RPMI7951 (cell line): ENCODE results near the gene SLX1A. TPM values are rescaled to one million over a fixed set of nuclear protein-coding genes. Genes with fewer than 3 reads are reported as not detected.
"Not testable (repeated sequence)": the region's sequence is repeated elsewhere in the genome, so short reads cannot be mapped to it uniquely, and the experiment has no call there.

Experiments used
- DNase-seq: peaks from one replicate; pipeline ENCODE4 v3.0.0-alpha.2; 2012; ENCODE audit warnings: low read depth
- total RNA-seq: library from RNA; depleted of rRNA; stranded (reverse); fragments of >200 nt; shearing (Covaris generic); gene quantifications from 2 replicates; pipeline ENCODE4 v1.2.3, GENCODE V29; 2014

SLX1A gene
- total RNA-seq, 1 experiment from 2014 or later = 33.0 TPM

- DNase-seq = no peak
Observed at GRCh38 chr16:30184096-30184890, 9.4 kb upstream of the SLX1A start.

GRCh38 chr16:30184891-30185682 lies 8.6 kb upstream of the SLX1A start:
- no peak for DNase-seq

GRCh38 chr16:30185683-30186421 lies 7.8 kb upstream of the SLX1A start:
- DNase-seq = no peak

GRCh38 chr16:30186444-30186781 lies 7.3 kb upstream of the SLX1A start:
- no peak for DNase-seq

- peak; percentile 9 for DNase-seq
Observed at GRCh38 chr16:30186782-30187555, 6.7 kb upstream of the SLX1A start.

- DNase-seq = no peak
Observed at GRCh38 chr16:30187556-30187865, 6.2 kb upstream of the SLX1A start.

GRCh38 chr16:30187971-30188561 lies 5.6 kb upstream of the SLX1A start:
- DNase-seq = no peak

GRCh38 chr16:30191158-30191557 lies 2.5 kb upstream of the SLX1A start:
- DNase-seq = not testable (repeated sequence)

- not testable (repeated sequence) for DNase-seq
Observed at GRCh38 chr16:30193098-30193497, 577 bp upstream of the SLX1A start.

- not testable (repeated sequence) for DNase-seq
Observed at GRCh38 chr16:30194172-30194925, 674 bp downstream of the SLX1A start.

- not testable (repeated sequence) for DNase-seq
Observed at GRCh38 chr16:30197001-30197400, 3.3 kb downstream of the SLX1A start.

- not testable (repeated sequence) for DNase-seq
Observed at GRCh38 chr16:30199049-30199448, 5.4 kb downstream of the SLX1A start, which contains the start of gene SULT1A3. Gene SULT1A3, plus strand, starts transcription at chr16:30199255. Its CDS starts 1,474 bp downstream, at chr16:30200729.

GRCh38 chr16:30199608-30200343 lies 6.1 kb downstream of the SLX1A start:
- DNase-seq = not testable (repeated sequence)

GRCh38 chr16:30205541-30206236 lies 12.0 kb downstream of the SLX1A start:
- not testable (repeated sequence) for DNase-seq

- not testable (repeated sequence) for DNase-seq
Observed at GRCh38 chr16:30206252-30206651, 12.6 kb downstream of the SLX1A start.

GRCh38 chr16:30207063-30207704 lies 13.5 kb downstream of the SLX1A start:
- not testable (repeated sequence) for DNase-seq

GRCh38 chr16:30209032-30209431 lies 15.4 kb downstream of the SLX1A start:
- not testable (repeated sequence) for DNase-seq

- DNase-seq = not testable (repeated sequence)
Observed at GRCh38 chr16:30211414-30211813, 17.7 kb downstream of the SLX1A start.
